Stimulated activated CD8-positive, alpha-beta memory T cell treated with anti-CD3 and anti-CD28 coated beads, Interleukin-15, amount 100 ng/mL, for 1 hour (primary cell): ENCODE data around the gene BRD2.
"Not testable (repeated sequence)": the region's sequence is repeated elsewhere in the genome, so short reads cannot be mapped to it uniquely, and the experiment has no call there.

Experiments
- DNase-seq: peaks from one replicate; pipeline ENCODE4 v3.0.0-alpha.2; 2020; ENCODE audit warnings: low read depth

Gene BRD2

DNA sequence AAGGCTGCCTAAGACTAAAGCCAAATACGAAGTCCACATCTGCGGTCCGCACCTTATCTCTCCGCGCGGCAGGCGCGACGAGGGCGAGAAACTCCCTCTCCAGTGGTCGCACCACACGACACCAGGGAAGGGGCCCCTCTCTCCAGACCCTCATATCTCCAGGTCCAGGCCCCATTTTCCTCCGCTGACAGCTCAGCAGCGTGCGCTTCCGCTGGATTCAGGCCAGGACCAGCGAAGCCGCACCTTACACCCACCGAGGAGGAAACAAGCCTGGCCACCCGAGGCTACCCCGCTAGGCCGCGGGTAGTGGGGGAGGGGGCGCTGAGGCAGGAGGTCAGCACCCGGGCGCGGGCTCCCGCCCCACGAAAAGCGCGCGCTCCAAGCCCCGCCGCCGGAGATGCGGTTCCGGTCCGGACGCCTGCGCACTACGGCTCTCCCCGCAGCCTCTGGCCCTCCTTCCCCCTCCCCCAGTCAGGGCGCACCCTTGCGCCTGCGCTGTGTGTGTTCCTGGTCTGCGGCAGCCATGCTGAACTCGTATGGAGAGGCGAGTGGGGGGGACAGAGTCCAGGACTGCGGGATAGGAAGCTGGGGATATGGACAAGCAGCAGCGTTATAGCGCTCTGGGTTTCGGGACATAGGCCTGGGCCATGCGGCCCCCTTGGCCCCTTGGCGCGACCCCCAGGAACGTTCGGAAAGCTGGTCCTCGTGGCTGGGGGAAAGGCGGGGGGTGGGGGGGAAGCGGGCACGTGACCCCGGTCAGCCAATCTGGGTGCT lies at the start of gene BRD2:
BRD2 (plus strand) TSS at position 502 of the 774 bp plus-strand sequence. CDS start 4,305 bp downstream, outside the sequence.
- peak; percentile 91 for DNase-seq

DNA sequence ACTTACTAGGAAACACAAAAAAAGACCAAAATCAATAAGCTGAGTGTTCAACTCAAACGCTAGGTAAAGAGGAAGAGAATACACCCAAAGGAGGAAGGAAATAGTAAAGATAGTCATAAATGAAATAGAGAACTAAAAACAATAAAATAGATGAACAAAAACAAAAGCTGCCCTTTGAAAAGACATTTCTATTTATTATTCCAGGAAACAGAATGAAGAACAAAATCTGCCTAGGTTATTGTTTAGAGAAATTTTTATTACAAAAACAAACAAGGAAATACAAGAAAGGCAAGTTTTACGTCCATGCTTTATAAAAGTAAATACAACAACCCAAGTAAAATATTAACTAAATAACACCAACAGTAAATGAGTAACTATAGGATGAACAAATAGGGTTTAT lies 47.7 kb upstream of the BRD2 start:
- no peak for DNase-seq

DNA sequence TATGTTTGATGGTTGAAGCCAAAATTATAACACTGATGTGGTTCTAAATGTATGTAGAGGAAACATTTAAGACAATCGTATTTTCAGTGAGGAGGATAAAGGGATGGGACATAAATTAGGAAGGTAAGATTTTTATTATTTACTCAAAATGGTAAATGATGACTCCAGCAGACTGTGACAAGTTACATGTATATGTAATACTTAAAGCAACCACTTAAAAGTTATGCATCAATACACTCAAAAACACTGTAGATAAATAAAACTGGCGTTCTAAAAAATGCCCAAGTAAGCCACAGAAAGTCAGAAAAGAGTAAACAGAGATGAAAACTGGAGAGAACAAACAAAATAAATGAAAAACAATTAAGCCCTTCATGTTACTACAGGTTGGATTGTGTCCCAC lies 46.3 kb upstream of the BRD2 start:
- no peak for DNase-seq

DNA sequence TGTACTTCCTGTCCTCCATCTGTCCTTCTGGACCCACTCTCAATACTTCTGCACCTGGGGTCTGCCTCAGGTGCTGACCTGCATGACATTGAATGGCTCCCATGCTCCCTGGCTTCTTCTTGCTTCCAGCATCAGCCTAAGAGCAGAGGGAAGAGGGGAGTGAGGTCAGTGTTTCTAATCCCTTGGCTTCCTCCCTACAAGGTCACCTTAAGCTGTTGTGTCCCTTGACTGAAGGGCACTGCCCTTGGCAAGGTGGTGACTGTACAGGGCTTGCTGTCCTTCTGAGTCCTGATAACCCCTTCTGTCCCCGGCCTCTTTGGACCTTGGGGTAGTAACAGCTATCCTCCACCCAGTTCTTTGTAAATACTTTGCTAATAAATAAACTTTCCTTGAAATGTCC lies 37.2 kb upstream of the BRD2 start:
- DNase-seq, result no peak

DNA sequence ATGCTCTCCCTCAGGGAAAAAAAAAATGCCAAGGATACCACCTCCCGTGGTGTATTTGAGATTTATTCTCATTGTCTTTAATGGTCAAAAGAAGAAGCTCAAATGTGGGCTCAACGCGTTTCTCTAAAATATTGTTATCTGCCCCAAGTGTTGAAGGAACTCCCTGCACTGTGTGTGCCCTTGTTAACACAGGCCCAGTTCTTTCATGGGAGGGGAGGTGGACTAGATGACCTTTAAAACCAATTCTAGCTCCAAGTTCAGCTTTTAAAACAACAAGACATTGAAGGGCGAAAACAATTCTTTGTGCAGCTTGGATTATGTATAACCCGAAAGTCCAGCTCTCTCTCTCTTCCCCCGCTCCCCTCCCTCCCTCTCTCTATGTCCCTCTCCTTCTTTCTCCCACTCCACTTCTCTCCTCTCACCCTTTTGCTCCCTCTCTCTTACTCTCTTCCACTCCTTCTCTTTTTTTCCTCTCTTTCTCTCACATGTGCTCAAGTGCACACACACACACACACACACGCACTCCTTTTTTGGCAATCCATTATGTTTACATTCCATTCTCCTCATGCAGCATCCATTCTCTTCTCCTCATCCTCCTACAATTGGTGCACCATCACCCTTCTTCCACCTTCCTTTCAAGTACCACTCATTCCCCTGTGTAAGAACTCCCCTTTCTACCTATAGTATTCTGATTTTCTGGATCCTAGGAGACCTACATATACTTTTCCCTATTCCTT lies 36.1 kb upstream of the BRD2 start:
- DNase-seq, result no peak

DNA sequence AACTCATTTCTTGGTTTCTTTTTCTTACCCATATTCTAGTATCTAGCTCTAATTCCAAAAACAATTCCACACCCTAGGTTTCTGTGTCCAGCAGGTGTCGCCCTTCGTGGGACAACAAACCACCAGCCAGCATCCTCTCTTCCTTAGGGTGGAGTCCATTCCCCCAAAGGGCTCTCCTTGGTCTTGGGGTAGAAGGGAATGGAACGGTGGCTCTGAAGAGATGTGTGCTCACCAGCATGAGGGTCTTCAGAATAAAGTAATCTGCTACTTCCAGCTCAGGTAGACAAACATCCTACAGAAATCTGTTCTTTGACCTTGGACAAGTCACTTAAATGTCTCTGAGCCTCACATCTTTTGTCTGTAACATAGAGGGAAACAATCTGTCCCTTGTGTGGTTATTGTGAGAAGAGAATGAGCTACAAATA lies 34.7 kb upstream of the BRD2 start:
- peak; percentile 70 for DNase-seq

DNA sequence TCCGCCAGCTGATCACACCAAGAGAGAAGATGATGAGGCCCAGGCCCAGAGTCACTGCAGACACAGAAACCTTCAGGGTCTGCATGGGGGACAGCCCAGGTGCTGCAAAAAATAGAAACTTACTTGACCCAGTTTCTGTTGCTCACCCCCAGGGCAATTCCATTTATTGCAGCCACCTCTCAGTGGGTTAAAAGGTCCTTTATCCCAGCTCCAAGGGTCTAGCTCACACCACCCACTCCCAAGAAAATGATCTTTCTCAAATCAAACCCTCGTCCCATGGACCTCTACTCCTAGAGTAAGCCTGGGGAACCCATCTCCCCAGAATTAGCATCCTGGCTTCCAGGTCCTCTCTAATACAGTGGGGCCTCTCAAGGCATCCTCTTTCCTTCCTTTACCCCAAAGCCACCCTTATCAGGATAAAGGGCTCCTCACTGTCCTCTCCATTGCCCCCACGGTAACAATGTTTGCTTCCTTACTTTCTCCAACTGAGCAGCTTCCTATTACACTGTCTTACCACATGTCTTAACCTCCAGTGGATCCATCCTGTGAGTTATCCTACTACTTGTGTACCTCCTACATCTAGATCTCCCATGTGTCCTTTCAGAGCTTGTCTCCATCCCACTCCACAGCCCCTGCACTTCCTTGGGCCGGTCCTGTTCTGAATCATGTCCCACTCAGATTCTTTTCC lies 32.7 kb upstream of the BRD2 start:
- DNase-seq, result no peak

DNA sequence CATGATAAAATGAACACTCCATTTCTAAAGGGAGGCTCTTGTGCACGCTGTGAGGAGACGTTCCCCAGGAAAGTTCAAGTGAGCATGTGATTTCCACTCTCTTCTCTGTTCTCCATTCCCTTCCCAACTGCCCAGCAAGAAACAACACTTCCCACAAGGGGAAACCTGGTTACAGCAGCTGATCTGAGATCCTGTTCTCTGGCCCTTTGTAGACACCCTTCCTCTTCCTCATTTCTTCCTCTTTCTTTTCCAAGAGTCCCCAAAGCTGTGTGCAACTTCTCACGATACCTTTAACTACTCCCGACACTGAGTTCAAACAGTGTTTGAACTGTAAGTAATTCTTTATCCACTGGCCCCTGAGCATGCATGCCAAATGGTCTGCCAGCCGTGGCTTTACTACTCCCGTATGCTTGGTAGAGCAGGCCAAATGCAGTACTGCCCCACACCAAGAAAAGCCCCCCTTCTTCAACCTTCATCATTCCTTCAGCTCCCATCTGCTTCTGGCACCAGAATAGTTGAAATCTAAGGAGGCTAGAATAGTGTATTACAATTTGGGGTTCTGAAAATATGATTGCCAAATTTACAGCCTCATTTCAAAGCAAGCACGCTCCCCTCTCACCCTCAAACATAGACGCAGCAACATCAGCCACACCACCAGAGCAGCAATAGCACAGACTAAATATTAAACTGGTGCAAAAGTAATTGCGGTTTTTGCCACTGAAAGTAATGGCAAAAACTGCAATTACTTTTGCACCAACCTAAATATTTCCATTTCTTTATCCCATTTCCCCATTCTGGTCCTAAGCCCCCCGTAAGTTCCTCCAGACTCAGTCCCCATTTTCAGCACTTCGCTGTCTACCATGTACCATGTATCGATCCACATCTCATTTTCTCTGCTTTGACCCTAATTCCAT lies 31.9 kb upstream of the BRD2 start:
- DNase-seq, result no peak

DNA sequence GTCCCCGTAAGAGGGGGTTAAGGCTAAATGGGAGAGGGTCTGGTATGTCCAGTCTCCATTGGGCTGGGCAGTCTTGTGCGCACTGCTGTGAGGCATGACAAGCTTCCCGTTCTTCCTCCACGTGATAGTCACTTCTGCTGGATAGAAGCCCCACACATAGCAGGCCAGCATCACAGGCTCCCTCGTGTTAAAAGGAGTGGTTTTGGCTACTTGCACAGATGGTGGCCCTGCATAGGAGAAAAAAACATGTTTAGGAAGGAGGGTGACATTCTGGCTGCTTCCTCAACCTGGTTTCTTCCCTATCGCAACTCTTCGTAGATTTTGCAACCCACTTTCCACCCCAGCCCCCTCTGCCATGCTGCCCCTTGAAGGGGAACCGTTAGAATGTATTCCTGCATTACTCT lies 31.2 kb upstream of the BRD2 start:
- no peak for DNase-seq

DNA sequence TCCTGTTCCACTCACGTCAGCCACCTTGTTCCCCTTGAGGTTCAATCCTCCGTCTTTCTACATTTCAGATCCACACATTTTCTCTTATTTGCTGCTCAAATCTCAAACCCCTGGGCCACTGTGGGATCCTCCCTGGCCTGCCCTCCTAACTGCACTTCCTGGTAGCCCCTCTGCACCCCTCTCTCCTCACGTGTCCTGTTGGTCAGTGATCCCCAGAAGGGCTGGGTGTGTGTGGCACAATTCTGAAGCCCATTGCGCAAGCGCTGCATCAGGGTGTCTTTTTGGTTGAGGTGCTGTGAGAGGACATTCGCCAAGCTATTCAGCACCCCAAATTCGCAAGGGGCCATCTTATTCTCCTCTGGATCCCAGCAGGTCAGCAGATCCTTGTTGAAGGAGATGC lies 29.9 kb upstream of the BRD2 start:
- DNase-seq, result no peak

DNA sequence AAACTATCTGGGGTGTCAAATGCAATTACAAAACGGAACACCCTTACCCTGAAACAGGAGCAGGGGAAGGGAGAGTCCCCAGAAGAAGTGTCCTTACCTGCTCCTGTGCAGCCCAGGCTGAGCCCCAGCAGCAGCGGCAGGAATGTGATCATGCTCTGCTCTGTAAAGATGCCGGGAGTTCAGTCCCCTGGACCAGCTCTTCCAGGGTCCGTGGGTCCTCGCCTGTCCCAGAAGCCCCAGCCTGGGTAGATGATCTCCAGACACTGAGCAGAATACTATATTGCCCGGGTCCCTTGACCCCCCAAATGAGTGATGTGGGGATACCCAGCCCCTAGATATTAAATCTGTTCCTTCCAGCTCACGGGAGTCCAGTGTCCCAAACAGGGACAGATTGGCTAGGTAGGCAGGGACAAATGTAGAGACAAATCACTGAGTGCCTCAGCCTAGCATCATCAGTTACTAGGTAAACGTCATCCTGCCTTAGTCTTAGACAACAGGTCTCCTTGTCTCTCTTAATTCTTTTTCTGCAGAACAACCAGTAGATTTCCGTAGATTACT lies 27.7 kb upstream of the BRD2 start, which contains the start of gene HLA-DMB:
HLA-DMB (minus strand) TSS at position 373 of the 558 bp plus-strand sequence; CDS start at position 152, 221 bp downstream.
- no peak for DNase-seq

DNA sequence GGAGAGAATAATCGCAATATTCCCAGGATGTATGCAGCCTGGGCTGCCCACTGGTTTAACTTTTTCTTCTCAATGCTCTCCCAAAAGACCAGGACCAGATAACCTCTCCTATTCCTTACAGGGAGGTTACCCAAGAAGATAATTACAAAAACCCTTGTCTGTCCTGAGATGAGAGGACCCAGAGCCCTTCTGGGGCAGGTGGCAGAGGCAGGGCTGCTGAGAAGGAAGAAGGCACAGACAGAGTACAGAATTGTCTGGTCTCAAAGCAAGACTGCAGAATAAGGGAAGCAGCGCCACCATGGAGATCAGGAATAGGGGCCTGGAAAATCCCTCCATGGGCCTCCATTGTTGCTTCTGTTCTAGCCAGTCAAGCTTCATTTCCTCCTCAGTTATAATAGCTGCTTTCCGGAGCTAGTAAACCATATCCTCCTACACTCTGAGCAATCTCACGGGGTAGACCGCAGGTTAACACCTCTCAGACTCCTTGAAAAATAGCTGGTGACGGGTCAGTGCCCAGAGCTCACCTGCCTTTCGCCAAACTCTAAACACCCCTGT lies 27.1 kb upstream of the BRD2 start:
- no peak for DNase-seq

DNA sequence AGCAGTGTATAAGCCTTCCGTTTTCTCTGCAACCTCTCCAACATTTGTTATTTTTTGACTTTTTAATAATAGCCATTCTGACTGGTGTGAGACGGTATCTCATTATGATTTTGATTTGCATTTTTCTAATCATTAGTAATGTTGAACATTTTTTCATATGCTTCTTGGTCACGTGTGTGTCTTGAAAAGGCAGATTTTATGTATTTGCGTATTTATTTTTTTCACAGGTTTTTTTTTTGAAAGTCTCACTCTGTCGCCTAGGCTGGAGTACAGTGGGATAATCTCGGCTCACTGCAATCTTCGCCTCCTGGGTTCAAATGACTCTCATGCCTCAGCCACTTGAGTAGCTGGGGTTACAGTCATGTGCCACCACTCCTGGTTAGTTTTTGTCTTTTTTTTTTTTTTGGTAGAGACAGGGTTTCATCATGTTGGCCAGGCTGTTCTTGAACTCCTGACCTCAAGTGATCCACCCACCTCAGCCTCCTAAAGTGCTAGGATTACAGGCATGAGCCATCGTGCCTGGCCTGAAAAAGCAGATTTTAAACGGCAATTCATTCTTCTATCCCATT lies 25.8 kb upstream of the BRD2 start:
- DNase-seq, result not testable (repeated sequence)

DNA sequence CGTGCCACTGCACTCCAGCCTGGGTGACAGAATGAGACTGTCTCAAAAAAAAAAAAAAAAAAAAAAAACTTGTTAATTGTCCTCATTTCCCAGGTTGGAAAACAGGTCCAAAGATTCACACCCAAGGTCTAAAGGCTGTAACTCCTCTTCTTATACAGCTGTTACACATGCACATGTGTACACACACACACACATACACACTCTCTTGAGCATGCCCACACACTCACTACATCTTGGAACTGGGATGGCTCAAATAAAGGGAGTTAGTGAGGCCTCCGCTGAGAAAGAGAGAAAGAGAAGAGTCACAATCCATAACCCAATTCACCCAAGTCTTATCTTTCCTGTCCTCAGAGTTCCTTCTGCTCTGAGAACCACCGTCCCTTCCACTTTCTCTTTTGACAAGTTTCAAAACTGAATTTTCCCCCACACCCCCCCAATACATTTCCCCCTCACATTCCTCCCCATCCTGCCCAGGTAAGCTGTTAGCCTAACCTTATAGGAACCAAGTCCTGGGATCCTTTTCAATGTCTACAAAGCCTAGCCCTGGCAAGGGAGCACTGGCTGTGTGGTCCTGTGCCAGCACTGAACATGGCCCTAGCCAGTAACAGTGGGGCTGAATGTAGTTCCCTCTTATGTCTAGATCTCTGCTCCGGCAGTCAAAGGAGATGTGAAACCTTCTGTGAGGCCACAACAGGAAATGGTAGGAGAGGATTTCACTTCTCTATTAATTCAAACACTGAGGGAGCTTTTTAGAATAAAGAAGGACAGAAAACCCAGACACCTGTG lies 24.3 kb upstream of the BRD2 start:
- no peak for DNase-seq

DNA sequence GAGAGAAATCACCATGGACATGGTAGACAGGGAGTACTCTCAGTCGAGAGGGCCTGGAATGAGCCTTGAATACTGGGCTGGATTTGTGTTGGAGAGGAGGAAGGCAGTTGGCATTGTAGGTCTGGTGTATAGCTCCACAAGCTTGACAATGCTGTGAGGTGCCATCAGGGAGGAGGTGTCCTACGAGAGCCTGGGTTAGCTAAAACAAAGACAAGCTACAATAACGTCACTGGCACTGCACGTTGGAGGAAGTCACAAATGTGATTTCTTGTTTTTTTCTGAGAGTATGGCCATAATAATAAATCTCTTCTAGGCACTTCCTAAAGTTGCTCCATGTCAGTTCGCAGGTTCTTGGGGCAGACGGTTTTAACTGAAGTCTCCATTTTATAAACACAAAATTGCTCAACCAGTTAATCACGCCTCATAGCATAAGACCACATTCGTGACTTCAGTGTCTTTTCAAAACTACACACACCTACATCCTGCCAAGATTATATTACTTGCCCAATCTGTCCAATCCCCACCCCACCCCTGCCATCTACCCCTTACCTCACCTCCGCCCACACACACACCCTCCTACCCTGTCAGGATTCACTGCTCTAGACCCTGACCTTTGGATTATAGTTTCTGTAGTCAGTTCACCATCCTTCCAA lies 23.2 kb upstream of the BRD2 start:
- DNase-seq, result no peak

DNA sequence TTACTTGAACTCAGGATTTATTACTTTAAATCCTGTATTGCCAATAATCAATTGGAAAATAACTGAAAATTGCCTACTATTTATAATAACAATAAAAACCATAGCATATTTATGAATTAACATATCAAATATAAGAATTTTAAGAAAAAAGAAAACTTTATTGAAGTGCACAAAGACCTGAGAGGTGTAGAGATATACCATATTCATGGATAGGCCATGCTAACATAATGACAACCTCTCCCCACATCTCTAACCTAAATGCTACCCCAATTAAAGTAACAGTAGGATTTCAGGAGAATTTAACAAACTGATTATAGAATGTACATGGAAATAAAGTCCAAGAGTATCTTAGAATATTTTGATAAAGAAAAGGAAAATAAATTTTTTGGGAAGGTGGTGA lies 22.4 kb upstream of the BRD2 start:
- DNase-seq, result no peak

DNA sequence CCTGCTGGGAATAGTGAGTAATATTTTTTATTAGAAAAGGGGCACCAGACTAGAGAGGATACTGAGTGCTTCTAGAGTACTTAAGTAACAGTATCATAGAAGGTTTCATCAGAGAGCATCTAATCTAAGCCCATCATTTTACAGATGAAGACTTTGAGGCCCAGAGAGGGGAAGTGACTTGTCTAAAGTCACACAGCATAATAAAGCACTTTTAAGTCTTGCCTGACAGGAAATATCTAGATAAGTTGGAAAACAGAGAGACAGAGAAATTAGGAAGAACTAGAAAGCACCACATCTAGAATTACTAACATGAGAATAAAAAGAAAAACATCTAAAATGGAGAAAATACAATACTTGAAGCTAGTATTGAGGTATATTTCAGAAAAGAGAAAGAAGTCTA lies 21.5 kb upstream of the BRD2 start:
- DNase-seq, result no peak

DNA sequence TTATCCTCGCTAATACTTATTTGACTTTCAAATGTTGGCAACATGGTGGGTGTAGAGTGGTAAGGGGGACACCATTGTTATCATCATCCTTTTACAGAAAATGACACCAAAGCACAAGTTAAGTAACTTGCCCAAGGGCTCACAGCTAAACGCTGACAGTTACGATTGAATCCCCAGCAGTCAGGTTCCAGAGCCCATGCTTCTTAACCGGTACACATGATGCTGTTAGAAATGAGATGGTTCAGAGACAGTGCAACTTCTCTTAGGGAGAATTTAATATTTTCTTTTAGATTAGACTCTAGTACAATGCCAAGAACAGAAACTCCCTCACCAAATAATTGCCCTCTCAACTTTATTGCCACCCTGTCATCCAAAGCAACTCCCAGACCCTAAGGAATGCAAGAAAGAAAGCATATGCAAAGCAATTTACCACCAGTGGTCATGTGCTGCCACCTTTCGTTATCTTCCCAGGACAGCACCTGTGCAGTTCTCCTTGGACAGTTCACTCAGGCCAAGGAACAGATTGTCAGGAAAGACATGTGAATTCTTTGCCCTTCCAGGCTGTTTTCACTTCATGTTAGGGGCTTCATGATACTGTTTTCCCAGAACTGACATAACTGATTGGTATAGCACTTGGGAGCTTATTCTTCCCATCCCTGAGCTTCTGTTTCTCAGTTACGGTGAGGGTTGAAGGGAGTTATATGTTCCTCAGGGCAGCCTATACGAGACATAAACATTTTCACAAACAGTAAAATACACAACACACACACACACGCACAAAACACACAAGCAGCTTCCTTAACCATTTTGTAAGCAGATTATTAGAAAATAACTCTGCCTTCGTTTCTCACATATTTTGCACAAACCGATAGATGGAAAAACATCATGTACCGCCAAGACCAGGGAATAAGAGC lies 20.6 kb upstream of the BRD2 start:
- no peak for DNase-seq
